GM18520 (cell line): Measurements from ENCODE around the gene PRKCE.

Source experiments
- ATAC-seq: cut with Tn5 transposase; IDR thresholded peaks from one replicate; pipeline ENCODE4 v1.9.1; 2021; ENCODE audit not compliant: unreplicated experiment

The PRKCE gene

DNA sequence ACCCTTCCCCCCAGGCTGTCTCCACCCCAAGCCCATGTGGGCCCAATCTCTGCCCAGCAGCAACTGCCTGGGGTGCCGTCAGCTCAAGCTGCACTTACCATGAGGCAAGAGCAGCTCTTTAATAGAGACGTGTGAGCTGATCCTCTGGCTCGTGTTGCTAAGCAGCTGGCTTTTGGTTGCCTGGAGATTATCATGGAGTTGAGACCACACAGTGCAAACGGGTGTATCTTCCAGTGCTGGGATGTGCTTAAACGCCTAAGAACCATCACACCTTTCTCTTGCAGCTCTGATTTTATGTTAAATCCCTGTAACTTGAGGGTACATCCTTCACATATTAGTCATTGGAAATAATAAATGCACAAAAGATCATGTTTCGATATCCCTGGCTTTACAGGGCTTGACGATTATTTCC is 271.1 kb downstream of the PRKCE start:
- no peak for ATAC-seq

GRCh38 chr2:45923701-45924100 is 272.2 kb downstream of the PRKCE start:
- ATAC-seq, result no peak

GRCh38 chr2:45925026-45925425 is 273.6 kb downstream of the PRKCE start:
- no peak for ATAC-seq

DNA sequence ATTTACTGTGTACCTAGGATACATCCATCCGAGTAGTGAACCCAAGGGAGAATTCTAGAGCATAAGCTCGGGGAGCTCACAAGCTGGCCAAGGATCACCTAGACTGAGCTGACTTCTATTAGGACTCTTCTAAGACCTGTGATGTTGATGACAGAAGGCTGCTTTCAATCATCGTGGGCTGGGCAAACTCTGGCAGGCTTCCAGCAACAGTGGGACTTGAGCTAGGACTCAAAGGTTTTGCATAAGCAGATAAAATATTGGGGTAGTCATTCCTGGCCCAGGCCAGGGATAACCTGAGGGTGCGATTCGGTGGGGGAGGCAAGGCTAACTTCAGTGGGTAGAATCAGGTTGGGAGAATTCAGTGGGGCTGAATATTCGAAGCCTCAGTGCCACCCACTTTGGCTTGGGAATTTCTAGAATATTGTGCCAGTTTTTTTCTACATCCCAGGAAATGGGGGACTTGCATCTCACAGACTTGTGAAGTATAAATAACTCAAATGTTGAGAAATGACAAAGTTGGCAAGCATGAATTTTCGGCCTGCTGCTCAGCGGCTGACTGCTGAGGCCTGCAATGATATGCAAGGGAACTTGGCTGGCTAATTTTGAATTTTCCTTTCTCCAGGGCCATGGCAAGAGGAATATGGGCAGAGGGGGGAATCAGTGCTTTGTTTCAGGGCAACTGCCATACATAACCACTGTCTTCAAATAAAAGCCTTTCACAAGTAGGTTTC is 274.3 kb downstream of the PRKCE start:
- ATAC-seq, result no peak

DNA sequence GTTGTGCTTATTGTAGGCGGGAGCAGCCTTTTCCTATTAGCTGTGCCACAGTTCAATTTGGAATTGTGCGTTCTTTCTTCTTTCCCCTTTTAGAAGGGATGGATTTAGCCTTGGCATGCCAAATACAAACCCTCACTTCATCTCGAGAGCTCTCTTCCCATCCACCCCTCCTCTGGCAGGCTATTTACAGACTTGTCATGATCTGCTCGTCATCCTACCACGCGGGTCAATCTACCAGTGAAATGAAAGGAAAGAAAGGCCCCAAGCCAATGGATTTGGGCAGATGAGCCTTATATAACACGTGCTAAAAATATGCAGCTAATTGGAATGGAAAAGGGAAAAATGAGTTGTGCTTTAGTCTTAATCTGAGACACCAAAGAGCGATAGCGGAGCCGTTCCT is 277.5 kb downstream of the PRKCE start:
- no peak for ATAC-seq

- no peak for ATAC-seq
Observed at GRCh38 chr2:45929674-45930395, 278.4 kb downstream of the PRKCE start.

- no peak for ATAC-seq
Observed at GRCh38 chr2:45930396-45930792, 278.9 kb downstream of the PRKCE start.

- ATAC-seq, result no peak
Observed at GRCh38 chr2:45932278-45932975, 281.0 kb downstream of the PRKCE start.

GRCh38 chr2:45935791-45936622 is 284.5 kb downstream of the PRKCE start:
- ATAC-seq, result no peak

DNA sequence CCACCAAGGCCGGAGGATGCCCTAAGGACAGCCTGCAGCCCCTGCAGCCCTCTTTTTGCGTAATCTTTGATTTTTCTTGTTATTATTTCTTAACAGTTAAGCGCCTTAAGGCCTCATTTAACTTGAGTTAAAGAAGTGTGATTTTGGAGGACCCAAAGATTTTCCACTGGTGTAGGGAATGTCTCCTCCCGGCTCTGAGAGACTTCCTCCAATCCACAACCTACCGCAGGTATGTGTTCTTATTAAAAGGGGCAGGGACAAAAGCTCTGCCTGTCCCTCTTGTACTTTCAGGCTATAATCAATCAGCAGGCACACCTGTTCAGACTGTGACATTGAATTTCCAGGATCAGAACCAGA is 285.1 kb downstream of the PRKCE start:
- no peak for ATAC-seq

- ATAC-seq, result no peak
Observed at GRCh38 chr2:45937990-45938389, 286.5 kb downstream of the PRKCE start.

GRCh38 chr2:45938649-45939511 is 287.4 kb downstream of the PRKCE start:
- ATAC-seq, result no peak

GRCh38 chr2:45941531-45942236 is 290.2 kb downstream of the PRKCE start:
- no peak for ATAC-seq

DNA sequence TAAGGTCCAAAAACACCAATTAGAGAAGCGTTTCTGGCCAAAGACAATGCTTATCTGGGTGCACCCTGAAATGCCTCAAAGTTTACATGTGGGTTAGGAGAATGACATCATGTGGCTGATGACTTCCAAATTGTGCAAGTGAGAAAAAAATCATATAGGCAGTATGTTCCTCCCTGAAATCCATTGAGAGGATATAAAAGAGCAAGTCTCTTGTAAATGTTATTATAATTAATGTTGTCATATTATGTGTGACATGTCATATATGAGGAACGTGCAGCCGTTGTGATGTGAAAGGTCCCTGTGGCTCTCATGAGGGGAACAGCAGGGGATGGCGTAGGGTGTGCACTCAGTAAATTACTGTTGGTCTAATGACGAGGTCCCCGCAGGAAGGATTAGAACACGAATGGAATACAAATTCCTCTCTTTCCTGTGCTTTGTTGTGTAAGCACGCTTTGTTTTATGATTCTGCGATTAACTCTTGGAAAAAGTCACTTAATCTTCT is 290.8 kb downstream of the PRKCE start:
- no peak for ATAC-seq

DNA sequence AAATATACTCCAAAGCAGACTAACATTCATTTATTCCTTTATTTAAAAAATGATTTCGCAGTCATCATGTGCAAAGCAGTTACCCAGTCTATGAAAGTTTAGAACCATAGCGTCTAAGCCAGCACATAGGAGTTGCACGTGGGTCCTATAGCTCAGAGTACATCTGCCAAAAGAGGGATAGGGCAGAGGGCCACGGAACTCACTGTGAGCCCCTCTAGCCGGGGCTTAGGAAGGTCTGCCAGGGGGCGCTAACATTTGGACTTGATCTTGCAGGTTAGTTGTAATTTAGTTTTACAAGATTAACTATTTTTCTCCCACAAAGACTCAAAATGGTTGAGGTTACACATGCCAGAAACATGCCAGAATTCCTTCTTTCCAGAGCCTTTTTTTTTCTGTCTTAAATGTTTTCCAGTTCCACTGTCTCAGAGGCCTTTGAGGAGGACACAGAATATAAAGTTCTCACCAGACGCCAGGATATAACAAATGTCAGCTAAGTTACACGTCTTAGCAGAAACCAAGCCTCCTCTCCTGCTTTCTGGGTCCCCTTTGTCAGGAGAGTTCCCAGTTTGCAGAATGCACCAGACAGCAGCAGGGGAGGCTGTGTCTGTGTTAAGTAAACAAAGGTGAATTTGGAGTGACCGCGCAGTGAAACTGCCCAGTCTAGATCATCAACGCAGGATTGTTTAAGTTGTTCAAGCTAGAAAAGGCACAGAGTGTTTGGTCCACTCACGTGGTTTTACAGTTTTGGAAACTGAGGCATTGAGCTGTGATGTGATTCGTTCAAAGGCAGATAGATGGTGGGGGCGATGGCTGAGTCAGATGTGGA is 292.0 kb downstream of the PRKCE start:
- ATAC-seq, result no peak

DNA sequence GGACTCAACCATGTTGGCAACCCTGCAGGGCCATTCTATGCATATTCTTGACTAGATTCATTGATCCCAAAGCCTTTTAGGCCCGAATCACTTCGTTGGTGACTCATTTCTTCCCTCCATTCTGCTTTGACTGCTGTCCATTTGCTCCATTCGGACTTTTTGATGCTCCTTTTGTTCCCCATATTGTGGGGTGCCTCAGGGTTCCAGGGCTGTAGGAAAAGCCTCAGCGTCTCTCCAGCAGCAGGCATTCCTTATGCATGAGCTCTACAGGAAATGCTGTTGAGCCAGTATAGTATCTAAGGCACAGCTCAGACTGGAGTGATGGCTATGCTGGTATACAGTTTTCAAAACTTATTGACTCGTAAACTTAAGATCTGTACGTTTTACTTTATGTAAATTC is 292.6 kb downstream of the PRKCE start:
- ATAC-seq, result no peak

DNA sequence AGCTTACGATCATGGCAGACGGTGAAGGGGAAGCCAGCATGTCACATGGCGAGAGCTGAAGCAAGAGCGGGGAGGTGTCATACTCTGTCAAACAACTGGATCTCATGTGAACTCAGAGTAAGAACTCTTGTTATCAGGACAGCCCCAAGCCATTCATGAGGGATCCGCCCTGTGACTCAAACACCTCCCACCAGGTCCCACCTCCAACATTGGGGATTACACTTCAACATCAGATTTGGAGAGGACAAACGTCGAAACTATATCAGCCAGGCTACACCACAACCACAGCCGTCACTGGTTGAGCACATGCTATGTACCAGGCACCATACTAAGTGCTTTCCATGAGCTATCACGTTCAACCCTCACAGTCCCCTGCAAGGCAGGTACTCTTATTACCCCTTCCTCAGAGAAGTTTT is 293.8 kb downstream of the PRKCE start:
- ATAC-seq, result no peak

DNA sequence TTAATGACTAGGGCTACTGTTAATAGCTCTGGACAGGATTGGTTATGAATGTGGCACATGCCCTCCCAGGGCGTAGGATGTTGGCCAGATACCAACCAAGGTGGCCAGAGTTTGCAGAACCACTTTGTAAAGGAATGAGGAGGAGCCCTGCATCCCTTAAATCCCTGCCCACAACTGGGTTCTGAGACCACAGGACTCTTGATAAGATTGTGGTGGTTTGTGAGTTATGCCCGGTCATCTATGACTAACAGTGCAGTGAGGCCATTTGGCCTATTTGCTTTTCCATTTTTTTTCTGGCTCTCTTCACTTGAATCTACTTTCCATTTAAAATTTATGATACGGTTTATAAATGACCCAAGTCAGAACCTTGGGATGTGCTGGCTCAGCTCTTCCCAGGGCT is 294.5 kb downstream of the PRKCE start:
- ATAC-seq, result no peak

- no peak for ATAC-seq
Observed at GRCh38 chr2:45950606-45951005, 299.1 kb downstream of the PRKCE start.
